Keratinocyte (primary cell): Measurements from ENCODE around the gene RAMP1. TPM values are rescaled to one million over a fixed set of nuclear protein-coding genes. Genes with fewer than 3 reads are reported as not detected.

Source experiments
- DNase-seq: peaks from one replicate; pipeline ENCODE4 v3.0.0-alpha.2; 2011; ENCODE audit warnings: low read depth, missing footprints, low spot score
- FAIRE-seq: peaks from 2 replicates; lab custom pipeline; 2011; peaks lifted over from hg19 to GRCh38; lab: Jason Lieb, UNC
- H2AFZ ChIP-seq: 2 replicates; pipeline ENCODE4 v1.6.0; 2012; ENCODE audit warnings: low read length, control low read depth, inconsistent platforms; ENCODE audit not compliant: control insufficient read depth
- H3K27ac ChIP-seq: 2 replicates; pipeline ENCODE4 v1.5.1; 2011; ENCODE audit warnings: low read length; ENCODE audit not compliant: control insufficient read depth, insufficient read depth
- H3K27me3 ChIP-seq: 3 replicates; pipeline ENCODE4 v1.6.0; 2011; ENCODE audit warnings: low read length; ENCODE audit not compliant: control insufficient read depth, insufficient read depth; ENCODE audit errors: extremely low read depth
- H3K36me3 ChIP-seq, 2 experiments: 2 replicates in 1 of 2; 3 replicates in 1 of 2; pipeline ENCODE4 v1.5.1; 2011; ENCODE audit warnings: low read length in 2 of 2, mild to moderate bottlenecking in 1 of 2; ENCODE audit not compliant: control insufficient read depth in 2 of 2, insufficient read depth in 2 of 2; ENCODE audit errors: extremely low read depth in 1 of 2
- H3K4me1 ChIP-seq: 3 replicates; pipeline ENCODE4 v1.5.1; 2011; ENCODE audit warnings: low read length; ENCODE audit not compliant: control insufficient read depth, insufficient read depth; ENCODE audit errors: extremely low read depth
- H3K4me2 ChIP-seq: 3 replicates; pipeline ENCODE4 v1.6.0; 2011; ENCODE audit warnings: low read depth, low read length; ENCODE audit not compliant: control insufficient read depth, insufficient read depth; ENCODE audit errors: extremely low read depth
- H3K4me3 ChIP-seq, 3 experiments: fragments of 200-600 bp in 1 of 3; sonication (generic) in 1 of 3; 2 replicates in 2 of 3; 3 replicates in 1 of 3; pipeline ENCODE4 v1.5.1; 2011 to 2016; ENCODE audit warnings: low read length in 3 of 3, mild to moderate bottlenecking in 3 of 3, control low read depth in 2 of 3, inconsistent platforms in 1 of 3, low read depth in 1 of 3, mixed read lengths in 1 of 3, mixed run types in 1 of 3, moderate library complexity in 1 of 3; ENCODE audit not compliant: control insufficient read depth in 2 of 3, insufficient read depth in 2 of 3; ENCODE audit errors: extremely low read depth in 1 of 3
- H3K79me2 ChIP-seq: 2 replicates; pipeline ENCODE4 v1.6.0; 2012; ENCODE audit warnings: low read length; ENCODE audit not compliant: control insufficient read depth, insufficient read depth
- H3K9ac ChIP-seq: 3 replicates; pipeline ENCODE4 v1.6.0; 2011; ENCODE audit warnings: low read length; ENCODE audit not compliant: control insufficient read depth, insufficient read depth; ENCODE audit errors: extremely low read depth
- H3K9me1 ChIP-seq: 3 replicates; pipeline ENCODE4 v1.6.0; 2011; ENCODE audit warnings: low read length; ENCODE audit not compliant: control insufficient read depth, insufficient read depth; ENCODE audit errors: extremely low read depth
- H3K9me3 ChIP-seq: 2 replicates; pipeline ENCODE4 v1.5.1; 2012; ENCODE audit warnings: low read depth, low read length; ENCODE audit not compliant: control insufficient read depth
- H4K20me1 ChIP-seq: 3 replicates; pipeline ENCODE4 v1.6.0; 2011; ENCODE audit warnings: low read length; ENCODE audit not compliant: control insufficient read depth, insufficient read depth; ENCODE audit errors: extremely low read depth
- CTCF ChIP-seq, 3 experiments: IDR thresholded peaks in 1 of 3; conservative IDR thresholded peaks in 1 of 3; optimal IDR thresholded peaks in 1 of 3; 2 replicates in 2 of 3; 3 replicates in 1 of 3; pipeline versions ENCODE3 to v1.5.1; 2011; ENCODE audit warnings: low read length in 3 of 3, mild to moderate bottlenecking in 3 of 3, moderate library complexity in 2 of 3, control low read depth in 1 of 3, inconsistent platforms in 1 of 3; ENCODE audit not compliant: insufficient read depth in 2 of 3; ENCODE audit errors: extremely low read depth in 1 of 3
- EZH2 ChIP-seq: IDR thresholded peaks from one replicate; pipeline ENCODE4 v1.6.1; 2012; ENCODE audit warnings: inconsistent platforms, mild to moderate bottlenecking, low read length, moderate library complexity
- dilution Hi-C: fragments of 300-500 bp; cut with MboI; formaldehyde crosslinking; loops from one replicate; pipeline ENCODE4 v1.7.0; 2020; ENCODE audit warnings: low sequenced_read_pairs; ENCODE audit not compliant: extremely low pct_ligation_motif_present
- polyA plus RNA-seq, 5 experiments: library from polyadenylated mRNA; depleted of rRNA in 3 of 5; stranded (reverse) in 3 of 5; stranded (forward) in 1 of 5; unstranded in 1 of 5; fragments of >200 nt; gene quantifications; 1 replicate in 1 of 5; 2 replicates in 3 of 5; 3 replicates in 1 of 5; pipeline versions ENCODE4 v1.2.1 to v1.2.3, GENCODE V29; 2011 to 2012; ENCODE audit warnings: missing spikeins in 2 of 5, low read depth in 1 of 5, low replicate concordance in 1 of 5

The RAMP1 gene
- polyA plus RNA-seq, 1 donor (not counting 4 experiments of a cell fraction or from before 2014, with no cell fraction given): 0.69 TPM

- TF ChIP-seq CTCF (optimal IDR thresholded peaks at IDR 0.05 in 1 of 3, IDR thresholded peaks at IDR 0.05 in 1 of 3, conservative IDR thresholded peaks at IDR 0.05 in 1 of 3; ENCODE audit: extremely low read depth in 1 of 3, insufficient read depth in 2 of 3, low read length in 3 of 3) (no peak), EZH2 (no peak)
- H3K27me3 ChIP-seq: no peaks in the 10 kb centered on the region
- peaks cover 12% of the 10 kb centered on the region for H3K4me1 ChIP-seq
- H3K79me2 ChIP-seq: no peaks in the 10 kb centered on the region
- H3K4me3 ChIP-seq: no peak overlapping the region
- H4K20me1 ChIP-seq: no peaks in the 10 kb centered on the region
- no peak overlapping the region for H3K9ac ChIP-seq
- no peak overlapping the region for H3K4me2 ChIP-seq
- H3K27ac ChIP-seq: no peak overlapping the region
- no peaks in the 10 kb centered on the region for H3K36me3 ChIP-seq
- H2AFZ ChIP-seq: peak overlapping the region; percentile 56
- FAIRE-seq: no peak
- dilution Hi-C loops: no loop called here
- no peaks in the 10 kb centered on the region for H3K9me3 ChIP-seq
- H3K9me1 ChIP-seq: peaks cover 2% of the 10 kb centered on the region
- no peak for DNase-seq
Observed at GRCh38 chr2:237924164-237924534, 64.7 kb downstream of the RAMP1 start.

DNA sequence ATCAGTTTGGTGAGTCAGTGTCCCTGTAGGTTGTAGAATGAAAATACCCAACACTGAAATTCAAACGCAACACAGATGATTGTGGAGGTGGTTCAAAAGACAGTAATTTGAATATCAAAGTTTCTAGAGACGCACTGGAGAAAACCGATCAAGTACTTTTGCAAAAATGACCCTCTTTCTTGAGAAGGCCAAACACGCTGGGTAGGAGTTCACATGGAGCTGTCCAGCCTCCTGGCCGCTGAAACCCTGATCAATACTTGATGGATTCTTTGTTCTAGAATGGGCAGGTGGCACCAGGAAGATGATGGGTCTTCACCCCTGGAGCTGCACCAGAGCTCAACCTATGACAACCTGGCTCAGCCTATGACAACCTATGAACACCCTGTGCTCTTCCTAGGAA lies 67.7 kb downstream of the RAMP1 start:
- DNase-seq (no peak), FAIRE-seq (no peak)
- Histone ChIP-seq H3K4me3 (no peak overlapping the region), H3K9me3 (no peaks in the 10 kb centered on the region), H3K27ac (no peak overlapping the region), H3K79me2 (no peaks in the 10 kb centered on the region), H3K9me1 (peaks cover 2% of the 10 kb centered on the region), H3K9ac (no peak overlapping the region), H3K4me2 (no peak overlapping the region), H2AFZ (no peak overlapping the region), H3K4me1 (peaks cover 12% of the 10 kb centered on the region), H3K36me3 (no peaks in the 10 kb centered on the region), H4K20me1 (no peaks in the 10 kb centered on the region), H3K27me3 (no peaks in the 10 kb centered on the region)
- dilution Hi-C loops: no loop called here
- no peak for TF ChIP-seq CTCF (optimal IDR thresholded peaks at IDR 0.05 in 1 of 3, IDR thresholded peaks at IDR 0.05 in 1 of 3, conservative IDR thresholded peaks at IDR 0.05 in 1 of 3; ENCODE audit: extremely low read depth in 1 of 3, insufficient read depth in 2 of 3, low read length in 3 of 3)
- TF ChIP-seq EZH2: no peak
